Inflammatory macrophage (primary cell): ENCODE results near the gene USP28.
"Not testable (repeated sequence)": the region's sequence is repeated elsewhere in the genome, so short reads cannot be mapped to it uniquely, and the experiment has no call there.

Experiments
- DNase-seq, 2 donors: peaks; one replicate each; pipeline ENCODE4 v3.0.0-alpha.2; 2020 to 2022

USP28 gene

GRCh38 chr11:113773092-113773415 lies 102.3 kb downstream of the USP28 start:
- DNase-seq: no peak

GRCh38 chr11:113771964-113772363 lies 103.4 kb downstream of the USP28 start:
- DNase-seq: no peak

- DNase-seq: no peak
Observed at GRCh38 chr11:113764527-113765219, 110.7 kb downstream of the USP28 start.

- not testable (repeated sequence) for DNase-seq
Observed at GRCh38 chr11:113763040-113763439, 112.3 kb downstream of the USP28 start.

GRCh38 chr11:113760241-113760640 lies 115.1 kb downstream of the USP28 start:
- DNase-seq: no peak

- no peak for DNase-seq
Observed at GRCh38 chr11:113752932-113753331, 122.4 kb downstream of the USP28 start.
